ENCODE data around the gene PSMC5.

PSMC5 gene

GRCh38 chr17:63826468-63827001 lies 696 bp upstream of the PSMC5 start:
- no peak for DNase-seq (ENCODE audit: extremely low read depth, low read depth)
- no peak for TF ChIP-seq CTCF (IDR thresholded peaks at IDR 0.05; ENCODE audit: low read depth, low read length, missing control alignments)
- H3K4me3 ChIP-seq (replicated peaks; ENCODE audit: low read depth, low read length): peak overlapping the region; percentile 97

DNA sequence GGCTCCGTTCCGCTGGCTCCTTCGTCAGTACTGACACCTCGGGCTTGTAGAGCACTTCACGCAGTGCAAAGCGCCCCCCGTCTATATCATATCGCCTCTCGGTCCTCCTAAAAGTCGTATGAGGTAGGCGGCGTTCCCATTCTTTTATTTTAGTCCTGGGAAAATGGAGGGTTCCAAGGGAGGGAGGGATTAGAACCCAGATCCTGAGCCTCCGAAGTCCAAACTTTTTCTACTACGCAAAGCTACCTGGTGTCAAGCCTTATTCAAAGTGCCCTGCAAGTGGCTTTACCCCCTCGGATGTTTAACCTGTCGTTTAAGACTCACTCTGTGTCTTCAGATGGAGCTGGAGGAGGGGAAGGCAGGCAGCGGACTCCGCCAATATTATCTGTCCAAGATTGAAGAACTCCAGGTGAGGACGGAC lies 580 bp downstream of the PSMC5 start:
- no peak for DNase-seq (ENCODE audit: extremely low read depth, low read depth)
- H3K4me3 ChIP-seq (replicated peaks; ENCODE audit: low read depth, low read length): peak overlapping the region; percentile 97

GRCh38 chr17:63828936-63829335 lies 1.7 kb downstream of the PSMC5 start:
- peak overlapping the region; percentile 97 for H3K4me3 ChIP-seq (replicated peaks; ENCODE audit: low read depth, low read length)
- TF ChIP-seq CTCF (IDR thresholded peaks at IDR 0.05; ENCODE audit: low read depth, low read length, missing control alignments): no peak
- DNase-seq (ENCODE audit: extremely low read depth, low read depth): no peak

More for the DNA sequence above, 580 bp downstream of the PSMC5 start:
- TF ChIP-seq CTCF (IDR thresholded peaks at IDR 0.05; ENCODE audit: low read depth, low read length, missing control alignments): no peak

DNA sequence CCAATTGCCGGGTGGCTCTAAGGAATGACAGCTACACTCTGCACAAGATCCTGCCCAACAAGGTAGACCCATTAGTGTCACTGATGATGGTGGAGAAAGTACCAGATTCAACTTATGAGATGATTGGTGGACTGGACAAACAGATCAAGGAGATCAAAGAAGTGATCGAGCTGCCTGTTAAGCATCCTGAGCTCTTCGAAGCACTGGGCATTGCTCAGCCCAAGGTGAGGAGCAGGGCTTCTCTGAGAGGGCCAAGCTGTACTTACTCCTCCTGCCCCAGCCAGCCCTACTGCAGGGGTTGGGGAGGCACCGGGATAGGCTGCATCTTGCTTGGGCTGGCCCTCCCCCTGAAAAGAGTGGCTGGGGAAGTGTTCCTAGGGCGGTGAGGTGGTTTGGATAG lies 3.0 kb downstream of the PSMC5 start:
- no peak for DNase-seq (ENCODE audit: extremely low read depth, low read depth)
- no peak for TF ChIP-seq CTCF (IDR thresholded peaks at IDR 0.05; ENCODE audit: low read depth, low read length, missing control alignments)
- H3K4me3 ChIP-seq (replicated peaks; ENCODE audit: low read depth, low read length): no peak overlapping the region

- no peak for TF ChIP-seq CTCF (IDR thresholded peaks at IDR 0.05; ENCODE audit: low read depth, low read length, missing control alignments)
- H3K4me3 ChIP-seq (replicated peaks; ENCODE audit: low read depth, low read length): no peak overlapping the region
- DNase-seq (ENCODE audit: extremely low read depth, low read depth): no peak
These were observed 3.8 kb downstream of the PSMC5 start for GRCh38 chr17:63830904-63831491.

- no peak for DNase-seq (ENCODE audit: extremely low read depth, low read depth)
- no peak for TF ChIP-seq CTCF (IDR thresholded peaks at IDR 0.05; ENCODE audit: low read depth, low read length, missing control alignments)
- no peak overlapping the region for H3K4me3 ChIP-seq (replicated peaks; ENCODE audit: low read depth, low read length)
These were observed 4.3 kb downstream of the PSMC5 start for GRCh38 chr17:63831505-63831904.

- TF ChIP-seq CTCF (IDR thresholded peaks at IDR 0.05; ENCODE audit: low read depth, low read length, missing control alignments): no peak
- DNase-seq (ENCODE audit: extremely low read depth, low read depth): no peak
- H3K4me3 ChIP-seq (replicated peaks; ENCODE audit: low read depth, low read length): no peak overlapping the region
These were observed 4.8 kb downstream of the PSMC5 start for GRCh38 chr17:63832014-63832413.

Measured in HFF-Myc (cell line).